Activated CD4-positive, CD25-positive, alpha-beta regulatory T cell (primary cell): ENCODE measurements around the gene KDM1B.

ENCODE experiments used
- DNase-seq, 4 experiments: peaks; one replicate each; lab custom pipeline; 2025; lab: John Stamatoyannopoulos, UW

KDM1B gene

DNA sequence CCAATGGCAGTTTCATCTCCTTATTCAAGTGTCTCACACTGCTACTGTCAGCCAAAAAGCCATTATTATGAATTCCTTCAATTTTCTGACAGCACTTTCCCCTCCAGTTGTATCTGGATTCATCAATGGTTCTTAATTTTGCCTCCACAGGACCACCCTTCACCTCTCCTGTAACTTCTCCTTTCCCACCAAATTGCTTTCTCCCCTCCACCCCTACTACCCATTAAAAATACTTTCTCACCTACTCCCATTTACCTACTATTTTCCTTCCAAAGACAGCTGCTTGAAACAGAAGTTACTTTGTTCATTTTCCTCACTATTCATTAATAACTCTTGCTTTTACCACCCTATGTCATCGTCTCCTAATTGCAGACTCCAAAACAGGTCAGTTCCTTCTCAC, 79.3 kb downstream of the KDM1B start:
- no peak for DNase-seq

DNA sequence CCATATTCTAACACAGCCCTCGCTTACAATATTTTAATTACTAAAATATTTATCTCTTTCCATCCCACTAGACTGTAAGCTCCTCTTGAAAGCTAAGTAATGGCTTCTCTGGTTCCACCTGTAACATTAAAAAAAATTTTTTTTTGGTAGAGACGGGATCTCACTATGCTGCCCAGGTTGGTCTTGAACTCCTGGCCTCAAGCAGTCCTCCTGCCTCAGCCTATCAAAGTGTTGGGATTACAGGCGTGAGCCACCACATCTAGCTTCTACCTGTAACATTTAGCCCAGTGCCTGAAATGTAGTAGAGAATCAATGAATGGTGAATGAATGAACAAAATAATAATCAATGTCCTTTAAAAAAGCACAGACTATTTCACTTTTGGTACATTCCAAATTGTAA, 80.3 kb downstream of the KDM1B start:
- DNase-seq: no peak

- no peak for DNase-seq
Observed at GRCh38 chr6:18237167-18237566, 81.9 kb downstream of the KDM1B start.

- DNase-seq: no peak
Observed at GRCh38 chr6:18240230-18240629, 85.0 kb downstream of the KDM1B start.

DNA sequence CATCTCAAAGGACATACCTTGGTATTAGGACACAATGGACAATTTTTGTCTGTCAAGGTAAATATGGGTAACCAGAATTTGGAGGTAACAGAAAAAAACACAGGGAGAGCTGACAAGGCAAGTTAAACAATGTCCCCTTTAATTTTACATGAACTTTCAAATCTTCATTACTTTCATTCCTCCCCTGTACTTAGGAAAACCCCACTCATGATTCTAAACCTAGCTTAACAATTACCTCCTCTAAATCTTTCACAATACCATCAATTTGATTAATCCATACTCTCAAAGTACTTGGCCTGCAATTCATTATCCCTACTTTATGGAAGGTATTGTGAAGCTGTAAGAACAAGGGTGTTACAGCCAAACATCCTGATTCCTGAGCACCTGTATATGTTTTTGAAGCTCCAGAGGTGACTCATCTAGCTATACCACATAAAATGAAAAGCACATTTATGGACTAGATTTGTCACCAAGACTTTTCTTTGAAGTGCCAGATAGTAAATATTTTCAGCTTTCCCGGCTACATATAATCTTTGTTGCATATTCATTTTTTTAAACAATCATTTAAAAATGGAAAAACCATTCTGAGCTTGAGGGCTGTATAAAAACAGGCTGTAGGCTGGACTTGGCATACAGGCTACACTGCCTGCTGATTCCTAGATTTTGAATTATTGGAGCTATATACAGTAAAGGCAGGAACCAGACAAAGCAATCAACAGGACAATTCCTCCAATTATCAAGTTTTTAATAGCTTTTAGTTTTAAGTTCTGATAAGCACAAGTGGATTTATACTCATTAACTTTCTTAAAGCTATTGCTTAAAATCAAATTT, 86.2 kb downstream of the KDM1B start:
- DNase-seq: no peak

GRCh38 chr6:18242062-18242851, 87.0 kb downstream of the KDM1B start:
- no peak for DNase-seq

DNA sequence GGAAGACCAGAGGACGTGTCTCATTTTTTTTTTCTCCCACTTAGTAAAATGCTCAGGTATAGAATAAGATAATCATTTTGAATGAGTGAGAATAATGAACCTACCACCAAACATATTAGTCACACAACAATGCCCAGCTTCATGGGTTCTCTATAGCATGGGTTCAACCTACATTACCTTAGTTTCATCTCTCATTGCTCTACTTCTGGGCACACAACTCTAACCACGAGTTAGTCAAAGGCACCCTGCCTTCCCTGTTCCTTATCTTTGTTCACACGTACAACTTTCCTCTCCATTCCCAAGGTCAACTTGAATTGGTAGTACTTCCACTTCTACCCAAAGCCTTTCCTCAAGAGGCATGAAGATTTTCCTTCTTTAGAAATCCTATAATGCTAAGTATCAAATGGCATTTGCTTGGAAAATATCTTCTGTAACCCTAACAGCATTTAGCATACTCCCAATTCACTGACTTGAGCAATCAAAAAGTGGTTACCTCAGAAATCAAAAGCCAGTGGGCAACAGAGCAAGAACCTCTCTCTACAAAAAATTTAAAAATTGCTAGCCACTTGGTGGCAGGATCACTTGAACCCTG, 88.2 kb downstream of the KDM1B start:
- DNase-seq: no peak

- DNase-seq: no peak
Observed at GRCh38 chr6:18244251-18244650, 89.0 kb downstream of the KDM1B start.

- DNase-seq: no peak
Observed at GRCh38 chr6:18245079-18245478, 89.9 kb downstream of the KDM1B start.

DNA sequence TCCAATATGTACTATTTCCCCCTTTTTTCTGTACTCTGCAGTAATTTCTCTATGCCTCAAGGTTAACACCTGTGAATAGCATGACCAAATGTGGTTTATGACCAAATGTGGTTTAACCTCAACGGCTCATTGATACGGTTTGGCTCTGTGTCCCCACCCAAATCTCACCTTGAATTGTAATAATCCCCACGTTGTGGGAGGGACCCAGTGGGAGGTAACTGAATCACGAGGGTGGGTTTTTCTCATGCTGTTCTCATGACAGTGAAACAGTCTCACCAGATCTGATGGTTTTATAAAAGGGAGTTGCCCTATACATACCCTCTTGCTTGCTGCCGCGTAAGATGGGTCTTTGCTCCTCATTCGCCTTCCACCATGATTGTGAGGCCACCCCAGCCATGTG, 90.4 kb downstream of the KDM1B start:
- DNase-seq: no peak

- no peak for DNase-seq
Observed at GRCh38 chr6:18246205-18246604, 91.0 kb downstream of the KDM1B start.

DNA sequence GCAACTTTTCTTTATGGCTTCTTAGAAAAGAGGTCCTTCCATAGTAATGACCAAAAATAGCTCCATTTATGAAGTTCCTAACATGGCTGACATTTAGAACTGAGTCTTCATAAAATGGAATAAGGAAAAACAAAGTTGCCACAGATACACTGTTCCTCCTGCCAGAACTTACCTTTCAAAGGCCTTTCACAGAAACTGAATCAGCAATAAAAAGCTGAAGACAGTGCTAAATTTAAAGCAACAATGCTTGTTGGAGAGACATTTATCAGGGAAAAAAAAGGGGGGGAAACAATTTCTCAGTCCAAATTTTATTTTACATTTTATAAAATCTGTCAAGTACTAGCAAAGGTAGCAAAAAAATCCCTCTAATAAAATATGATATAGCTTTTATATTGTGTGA, 91.8 kb downstream of the KDM1B start:
- DNase-seq: no peak

GRCh38 chr6:18248698-18249097, 93.5 kb downstream of the KDM1B start:
- DNase-seq: no peak

DNA sequence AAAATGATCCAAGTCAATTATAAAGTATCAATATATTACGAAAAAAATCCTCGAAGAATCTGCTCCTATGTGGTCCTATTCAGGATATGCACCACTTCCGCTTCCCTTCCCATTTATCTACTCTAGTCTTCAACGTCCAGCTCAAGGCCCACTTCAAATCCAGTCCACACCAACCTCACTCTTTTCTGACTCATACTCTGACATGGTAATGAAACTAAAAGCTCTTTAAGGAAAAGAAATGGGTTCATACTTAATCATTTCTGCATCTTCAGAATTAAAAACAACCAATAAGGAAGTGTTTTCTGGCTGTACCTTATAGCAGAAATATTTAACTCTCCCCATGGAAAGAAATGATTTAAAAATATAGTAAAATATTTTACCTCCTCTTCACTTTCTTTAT, 94.0 kb downstream of the KDM1B start:
- DNase-seq: no peak

- no peak for DNase-seq
Observed at GRCh38 chr6:18253635-18254034, 98.4 kb downstream of the KDM1B start.

DNA sequence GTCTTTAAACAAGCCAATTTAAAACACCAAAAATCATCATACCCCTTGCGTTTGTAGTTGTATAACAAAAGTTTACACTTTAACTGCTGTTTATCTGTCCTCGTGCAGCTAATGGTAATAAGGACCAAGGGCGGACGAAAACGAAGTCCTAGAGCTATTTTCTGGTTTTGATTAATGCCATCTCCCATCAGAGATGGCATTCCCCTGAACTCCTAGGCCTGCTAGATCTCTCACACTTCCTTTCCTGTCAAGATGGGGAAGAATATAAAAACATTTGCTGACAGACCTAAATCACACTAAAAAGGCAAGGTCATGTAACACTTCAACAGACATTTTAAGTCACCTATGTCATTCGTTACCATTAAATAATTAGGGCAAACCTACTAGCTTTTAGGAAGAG, 99.6 kb downstream of the KDM1B start:
- DNase-seq: no peak

DNA sequence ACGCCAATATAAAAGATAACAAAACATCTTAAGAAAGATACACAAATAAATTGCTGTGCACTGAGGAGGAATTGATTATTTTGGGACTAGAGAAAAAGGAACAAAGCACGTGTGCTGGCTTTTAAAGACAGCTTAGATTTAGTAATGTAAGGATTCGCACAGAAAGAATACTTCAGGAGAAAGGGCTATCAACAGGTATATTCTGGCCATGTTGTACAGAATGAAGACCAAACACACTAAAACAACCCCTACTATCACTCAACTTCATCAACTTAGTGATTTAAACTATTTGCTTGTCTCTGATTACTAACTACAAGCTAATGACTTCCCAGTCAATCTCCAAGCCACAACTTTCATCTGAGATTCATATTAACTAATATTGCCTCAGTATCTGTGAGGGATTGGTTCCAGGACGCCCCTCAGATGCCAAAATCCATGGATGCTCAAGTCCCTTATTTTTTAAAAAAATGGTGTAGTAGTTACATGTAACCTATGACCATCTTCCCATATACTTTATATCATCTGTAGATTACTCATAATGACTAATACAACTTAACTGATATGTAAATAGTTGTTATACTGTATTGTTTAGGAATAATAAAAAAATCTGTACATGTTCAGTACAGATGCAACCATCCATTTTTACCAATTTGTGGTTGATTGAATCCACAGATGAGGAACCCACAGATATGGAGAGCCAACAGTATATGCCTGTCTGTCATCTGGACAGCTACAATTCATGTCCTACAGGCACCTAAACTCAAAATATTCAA, 104.6 kb downstream of the KDM1B start:
- DNase-seq: no peak

DNA sequence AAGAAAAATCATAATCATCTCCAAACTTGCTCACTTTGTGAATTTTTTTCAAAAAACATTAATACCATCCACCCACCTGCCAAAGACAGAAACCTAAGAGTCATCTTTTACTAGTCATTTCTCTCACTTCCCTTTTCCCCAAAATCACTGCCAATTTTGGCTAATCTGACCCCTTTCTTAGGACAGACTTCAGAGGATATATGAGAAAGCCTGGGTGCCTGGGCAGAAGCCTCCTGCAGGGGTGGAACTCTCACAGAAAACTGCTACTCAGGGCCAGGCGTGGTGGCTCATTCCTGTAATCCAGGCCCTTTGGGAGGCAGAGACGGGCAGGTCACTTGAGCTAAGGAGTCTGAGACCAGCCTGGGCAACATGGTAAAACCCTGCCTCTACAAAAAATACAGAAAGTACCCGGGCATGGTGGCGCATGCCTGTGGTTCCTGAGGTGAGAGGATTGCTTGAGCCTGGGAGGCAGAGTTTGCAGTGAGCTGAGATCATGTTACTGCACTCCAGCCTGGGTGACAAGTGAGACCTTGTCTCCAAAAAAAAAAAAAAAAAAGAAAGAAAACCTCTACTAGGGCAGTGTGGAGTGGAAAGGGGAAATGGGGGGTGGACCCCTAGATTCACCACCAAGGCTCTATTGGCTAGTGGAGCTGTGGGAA, 105.4 kb downstream of the KDM1B start:
- DNase-seq: no peak

GRCh38 chr6:18261877-18262276, 106.7 kb downstream of the KDM1B start:
- DNase-seq: no peak

DNA sequence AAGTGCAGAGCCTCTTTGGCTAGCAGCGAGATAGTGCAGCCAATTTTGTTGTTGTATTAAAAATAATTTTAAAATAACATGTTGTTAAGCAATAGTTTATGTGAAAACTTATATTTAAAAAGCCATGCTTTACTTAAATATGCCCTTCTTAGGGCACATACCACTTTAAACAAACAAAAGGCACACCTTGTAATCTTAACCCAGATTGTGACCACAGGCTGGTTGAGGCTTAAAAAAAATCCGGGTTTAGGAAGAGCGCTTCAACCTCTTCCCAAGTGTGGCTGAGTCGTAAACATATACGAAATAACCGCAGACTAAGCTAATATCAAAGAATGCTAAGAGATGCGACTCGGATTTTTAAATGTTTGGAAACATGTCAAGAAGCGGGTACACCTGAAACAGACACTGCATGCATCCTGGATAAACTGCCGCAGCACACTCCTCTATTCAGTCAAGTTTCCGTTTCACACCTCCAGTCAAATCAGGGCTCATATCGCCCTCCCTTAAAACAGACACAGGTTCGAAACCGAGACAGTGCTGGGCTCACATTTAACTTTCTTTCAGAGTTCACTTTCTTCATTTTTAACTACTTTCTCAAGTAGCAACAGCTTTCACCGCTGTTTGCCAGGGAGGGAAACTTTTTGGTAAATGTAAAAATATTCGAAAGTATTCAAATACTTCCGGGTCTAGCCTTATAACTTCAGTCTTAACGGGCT, 107.6 kb downstream of the KDM1B start:
- DNase-seq: no peak
